ENCODE data around the gene OGDH.

The OGDH gene

GRCh38 chr7:44709011-44709915, 102.8 kb downstream of the OGDH start:
- no peak for TF ChIP-seq CTCF (IDR thresholded peaks at IDR 0.05)
- Histone ChIP-seq H3K27me3 (no peaks in the 10 kb centered on the region), H3K36me3 (peaks cover 58% of the 10 kb centered on the region), H3K4me1 (ENCODE audit: control insufficient read depth in 1 of 2, insufficient read depth in 1 of 2, low read depth in 1 of 2, low read length in 1 of 2) (peaks cover 0 to 7% of the 10 kb centered on the region in 2 experiments), H3K9me3 (no peaks in the 10 kb centered on the region), H3K4me3 (ENCODE audit: low read depth in 1 of 2, low read length in 1 of 2) (no peak overlapping the region), H3K27ac (no peak overlapping the region)

GRCh38 chr7:44709945-44710596, 103.6 kb downstream of the OGDH start:
- Histone ChIP-seq H3K4me1 (ENCODE audit: control insufficient read depth in 1 of 2, insufficient read depth in 1 of 2, low read depth in 1 of 2, low read length in 1 of 2) (peaks cover 0 to 7% of the 10 kb centered on the region in 2 experiments), H3K27me3 (no peaks in the 10 kb centered on the region), H3K27ac (peak overlapping the region; percentile 31), H3K4me3 (ENCODE audit: low read depth in 1 of 2, low read length in 1 of 2) (no peak overlapping the region), H3K36me3 (peaks cover 58% of the 10 kb centered on the region), H3K9me3 (no peaks in the 10 kb centered on the region)
- TF ChIP-seq CTCF (IDR thresholded peaks at IDR 0.05): no peak

GRCh38 chr7:44711528-44711927, 105.1 kb downstream of the OGDH start:
- no peak overlapping the region for H3K4me3 ChIP-seq (ENCODE audit: low read depth in 1 of 2, low read length in 1 of 2)
- no peak for TF ChIP-seq CTCF (IDR thresholded peaks at IDR 0.05)
- no peak overlapping the region for H3K27ac ChIP-seq
- H3K27me3 ChIP-seq: no peaks in the 10 kb centered on the region
- H3K36me3 ChIP-seq: peaks cover 45% of the 10 kb centered on the region
- no peaks in the 10 kb centered on the region for H3K9me3 ChIP-seq
- peaks cover 0 to 7% of the 10 kb centered on the region in 2 experiments for H3K4me1 ChIP-seq (ENCODE audit: control insufficient read depth in 1 of 2, insufficient read depth in 1 of 2, low read depth in 1 of 2, low read length in 1 of 2)

GRCh38 chr7:44712012-44712411, 105.6 kb downstream of the OGDH start:
- no peak overlapping the region for H3K27ac ChIP-seq
- peaks cover 0 to 7% of the 10 kb centered on the region in 2 experiments for H3K4me1 ChIP-seq (ENCODE audit: control insufficient read depth in 1 of 2, insufficient read depth in 1 of 2, low read depth in 1 of 2, low read length in 1 of 2)
- TF ChIP-seq CTCF (IDR thresholded peaks at IDR 0.05): no peak
- H3K9me3 ChIP-seq: no peaks in the 10 kb centered on the region
- no peaks in the 10 kb centered on the region for H3K27me3 ChIP-seq
- no peak overlapping the region for H3K4me3 ChIP-seq (ENCODE audit: low read depth in 1 of 2, low read length in 1 of 2)
- peaks cover 40% of the 10 kb centered on the region for H3K36me3 ChIP-seq

GRCh38 chr7:44713141-44713540, 106.7 kb downstream of the OGDH start:
- TF ChIP-seq CTCF (IDR thresholded peaks at IDR 0.05): no peak
- no peak overlapping the region for H3K27ac ChIP-seq
- H3K9me3 ChIP-seq: no peaks in the 10 kb centered on the region
- H3K36me3 ChIP-seq: peaks cover 29% of the 10 kb centered on the region
- peaks cover 0 to 7% of the 10 kb centered on the region in 2 experiments for H3K4me1 ChIP-seq (ENCODE audit: control insufficient read depth in 1 of 2, insufficient read depth in 1 of 2, low read depth in 1 of 2, low read length in 1 of 2)
- H3K4me3 ChIP-seq (ENCODE audit: low read depth in 1 of 2, low read length in 1 of 2): no peak overlapping the region
- no peaks in the 10 kb centered on the region for H3K27me3 ChIP-seq
